ENCODE results near the gene OR4C15. TPM values are rescaled to one million over a fixed set of nuclear protein-coding genes. Genes with fewer than 3 reads are reported as not detected.

OR4C15 gene
- not detected for total RNA-seq

DNA sequence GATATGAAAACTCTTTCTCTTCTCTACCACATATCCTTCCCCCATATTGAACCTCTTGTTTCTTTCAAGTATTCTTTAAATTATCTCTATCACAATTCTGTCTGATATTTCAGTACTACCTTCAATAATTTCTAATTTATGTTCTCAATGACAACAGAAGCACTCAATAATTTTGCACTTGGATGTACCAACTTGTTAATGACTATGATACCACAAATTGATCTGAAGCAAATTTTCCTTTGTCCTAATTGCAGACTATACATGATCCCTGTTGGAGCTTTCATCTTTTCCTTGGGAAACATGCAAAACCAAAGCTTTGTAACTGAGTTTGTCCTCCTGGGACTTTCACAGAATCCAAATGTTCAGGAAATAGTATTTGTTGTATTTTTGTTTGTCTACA is at the start of gene OR4C15:
TSS of gene OR4C15 (plus strand) at position 301 of the 400 bp plus-strand sequence. CDS start at position 301, 0 bp downstream.

DNA sequence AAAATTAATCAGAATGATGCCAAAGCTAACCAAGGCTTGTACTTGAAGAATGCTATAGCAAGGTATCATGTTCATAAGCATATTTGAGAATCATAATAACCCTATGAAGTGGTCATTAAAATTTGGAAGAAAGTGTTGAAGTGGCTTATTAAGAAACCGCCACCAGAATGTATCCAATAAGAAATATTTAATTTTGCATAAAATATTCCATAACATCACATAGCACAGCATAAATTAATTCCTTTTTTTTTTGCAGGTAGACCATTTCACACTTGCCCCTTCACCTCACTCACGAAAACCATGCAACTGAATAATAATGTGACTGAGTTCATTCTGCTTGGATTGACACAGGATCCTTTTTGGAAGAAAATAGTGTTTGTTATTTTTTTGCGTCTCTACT is 17.6 kb downstream of the OR4C15 start, which contains the start of gene OR4C16:
TSS of gene OR4C16 (plus strand) at position 301 of the 400 bp plus-strand sequence. CDS start at position 301, 0 bp downstream.

Other genes with a start within 250 kb of the OR4C15 start
- not detected for gene OR4A16, start 211.3 kb upstream of the OR4C15 start, total RNA-seq
- gene OR4A15, start 186.5 kb upstream of the OR4C15 start, total RNA-seq = not detected
- not detected for gene OR4C16, start 17.7 kb downstream of the OR4C15 start, total RNA-seq
- gene OR4C11, start 53.2 kb downstream of the OR4C15 start, total RNA-seq = not detected
- not detected for gene OR4P4, start 80.6 kb downstream of the OR4C15 start, total RNA-seq
- gene OR4S2, start 93.9 kb downstream of the OR4C15 start, total RNA-seq = not detected
- gene OR4C6, start 107.7 kb downstream of the OR4C15 start, total RNA-seq = not detected
- gene OR5D13, start 219.0 kb downstream of the OR4C15 start, total RNA-seq = not detected
- gene OR5D14, start 241.1 kb downstream of the OR4C15 start, total RNA-seq = not detected